Endothelial cell of umbilical vein (primary cell): Measurements from ENCODE around the gene NEU1. TPM values are rescaled to one million over a fixed set of nuclear protein-coding genes. Genes with fewer than 3 reads are reported as not detected.

Experiments used
- BruUV-seq: library from RNA; stranded (reverse); fragments of 400-500 nt; replicated peaks from 2 replicates; lab custom pipeline; 2021; lab: Mats Ljungman, UMichigan
- CTCF ChIA-PET: fragments of 300-600, 350-600 bp; sonication (Branson Sonifier 250); formaldehyde crosslinking; loops from one replicate; lab custom pipeline; 2021; ENCODE audit warnings: antibody characterized with exemption, inconsistent platforms; lab: Charles Lee
- POLR2A ChIA-PET: fragments of 300-600, 350-600 bp; sonication (Branson Sonifier 250); formaldehyde crosslinking; loops from one replicate; lab custom pipeline; 2021; ENCODE audit warnings: antibody characterized with exemption, inconsistent platforms; lab: Charles Lee
- DNase-seq: peaks from one replicate; pipeline ENCODE4 v3.0.0-alpha.2; 2011; ENCODE audit warnings: low read depth, low spot score
- FAIRE-seq: peaks from 2 replicates; lab custom pipeline; 2011; peaks lifted over from hg19 to GRCh38; lab: Jason Lieb, UNC
- H2AFZ ChIP-seq: 2 replicates; pipeline ENCODE4 v1.6.0; 2012; ENCODE audit warnings: low read depth, low read length, control low read depth, inconsistent platforms
- H3K27ac ChIP-seq: 2 replicates; pipeline ENCODE4 v1.5.1; 2011; ENCODE audit warnings: low read depth, mild to moderate bottlenecking, control low read depth, low read length, moderate library complexity; ENCODE audit not compliant: insufficient read depth
- H3K27me3 ChIP-seq, 2 experiments: 2 replicates each; pipeline versions ENCODE4 v1.6.0 to v1.6.1; 2011; ENCODE audit warnings: low read length in 2 of 2, mixed read lengths in 1 of 2; ENCODE audit not compliant: control insufficient read depth in 2 of 2, insufficient read depth in 2 of 2
- H3K36me3 ChIP-seq, 2 experiments: 2 replicates in 1 of 2; 3 replicates in 1 of 2; pipeline ENCODE4 v1.5.1; 2011; ENCODE audit warnings: low read length in 2 of 2, mild to moderate bottlenecking in 1 of 2, moderate library complexity in 1 of 2; ENCODE audit not compliant: control insufficient read depth in 2 of 2, insufficient read depth in 2 of 2; ENCODE audit errors: extremely low read depth in 1 of 2
- H3K4me1 ChIP-seq: 3 replicates; pipeline ENCODE4 v1.5.1; 2011; ENCODE audit warnings: mild to moderate bottlenecking, low read length; ENCODE audit not compliant: control insufficient read depth, insufficient read depth; ENCODE audit errors: extremely low read depth
- H3K4me2 ChIP-seq: 2 replicates; pipeline ENCODE4 v1.6.1; 2011; ENCODE audit warnings: low read length, control low read depth, mixed read lengths; ENCODE audit not compliant: insufficient read depth
- H3K4me3 ChIP-seq, 3 experiments: fragments of 200-600 bp in 1 of 3; sonication (generic), shearing (Covaris generic) in 1 of 3; replicated peaks in 1 of 3; 2 replicates each; pipeline ENCODE4 v1.5.1; 2011 to 2016; ENCODE audit warnings: control low read depth in 3 of 3, low read length in 3 of 3, mild to moderate bottlenecking in 2 of 3, inconsistent platforms in 1 of 3, low read depth in 1 of 3, moderate library complexity in 1 of 3; ENCODE audit not compliant: insufficient read depth in 1 of 3
- H3K79me2 ChIP-seq: 2 replicates; pipeline ENCODE4 v1.6.0; 2012; ENCODE audit warnings: low read length, inconsistent platforms; ENCODE audit not compliant: control insufficient read depth, insufficient read depth
- H3K9ac ChIP-seq: replicated peaks from 2 replicates; pipeline ENCODE3; 2011; ENCODE audit warnings: low read length, control low read depth; ENCODE audit not compliant: insufficient read depth; ENCODE audit errors: extremely low read depth
- H3K9me1 ChIP-seq: replicated peaks from 3 replicates; pipeline ENCODE4 v1.6.0; 2011; ENCODE audit warnings: mild to moderate bottlenecking, low read length; ENCODE audit not compliant: control insufficient read depth, insufficient read depth; ENCODE audit errors: extremely low read depth
- H3K9me3 ChIP-seq: replicated peaks from 2 replicates; pipeline ENCODE4 v1.5.1; 2012; ENCODE audit warnings: low read length, inconsistent platforms; ENCODE audit not compliant: control insufficient read depth, insufficient read depth
- H4K20me1 ChIP-seq: replicated peaks from 2 replicates; pipeline ENCODE3; 2011; ENCODE audit warnings: mild to moderate bottlenecking, low read length; ENCODE audit not compliant: control insufficient read depth, insufficient read depth; ENCODE audit errors: extremely low read depth
- EZH2 ChIP-seq: IDR thresholded peaks from 2 replicates; pipeline ENCODE4 v1.6.1; 2012; ENCODE audit warnings: borderline replicate concordance, low read depth, mild to moderate bottlenecking, moderate library complexity, low read length, inconsistent platforms; ENCODE audit not compliant: severe bottlenecking
- FOS ChIP-seq: IDR thresholded peaks from 2 replicates; pipeline ENCODE4 v1.6.1; 2011; ENCODE audit warnings: mild to moderate bottlenecking, low read length, moderate library complexity, borderline replicate concordance; ENCODE audit not compliant: insufficient read depth
- GATA2 ChIP-seq: IDR thresholded peaks from 2 replicates; pipeline ENCODE4 v1.7.0; 2011; ENCODE audit warnings: low read depth, mild to moderate bottlenecking, moderate library complexity, mixed read lengths, low read length; ENCODE audit not compliant: insufficient read length, insufficient read depth
- JUN ChIP-seq: IDR thresholded peaks from 2 replicates; pipeline ENCODE4 v1.6.1; 2011; ENCODE audit warnings: borderline replicate concordance, low read depth; ENCODE audit not compliant: insufficient read length, insufficient read depth
- MYC ChIP-seq: IDR thresholded peaks from one replicate; pipeline ENCODE4 v1.6.1; 2011; ENCODE audit warnings: mild to moderate bottlenecking, low read depth, low read length
- POLR2A ChIP-seq: IDR thresholded peaks from 2 replicates; pipeline ENCODE4 v1.6.1; 2012; ENCODE audit warnings: low read depth, mild to moderate bottlenecking, control low read depth, low read length
- POLR2AphosphoS5 ChIP-seq: IDR thresholded peaks from 2 replicates; pipeline ENCODE4 v1.6.1; 2012; ENCODE audit warnings: low read depth, mild to moderate bottlenecking, control low read depth, low read length, moderate library complexity; ENCODE audit not compliant: insufficient read depth
- dilution Hi-C: fragments of 300-500 bp; cut with MboI; formaldehyde crosslinking; loops from one replicate; pipeline ENCODE4 v1.15.0; 2019; ENCODE audit warnings: low sequenced_read_pairs; ENCODE audit not compliant: extremely low pct_ligation_motif_present
- intact Hi-C: fragments of 100-400 bp; cut with micrococcal nuclease; formaldehyde crosslinking; loops from one replicate; pipeline ENCODE4 v1.10.0; 2022
- polyA plus RNA-seq, 4 experiments: library from polyadenylated mRNA; depleted of rRNA in 3 of 4; stranded (reverse) in 3 of 4; unstranded in 1 of 4; fragments of >200 nt; gene quantifications; 2 replicates each; pipeline versions ENCODE4 v1.2.1 to v1.2.3, GENCODE V29; 2011 to 2012; ENCODE audit warnings: missing spikeins in 1 of 4
- total RNA-seq: library from RNA; stranded (reverse); gene quantifications from 2 replicates; pipeline ENCODE4 v1.2.3, GENCODE V29; 2021
- TF ChIP-seq, protein P1 (sequence below): IDR thresholded peaks from 2 replicates; pipeline ENCODE4 v1.6.1; 2011; ENCODE audit not compliant: insufficient read depth, insufficient read length
- TF ChIP-seq, protein P2 (sequence below), 2 donors: IDR thresholded peaks; 1 replicate in 1 of 2; 2 replicates in 1 of 2; pipeline ENCODE4 v1.5.1; 2011; ENCODE audit warnings: low read length in 2 of 2, mild to moderate bottlenecking in 2 of 2, moderate library complexity in 2 of 2, control low read depth in 1 of 2, inconsistent platforms in 1 of 2, low read depth in 1 of 2; ENCODE audit not compliant: insufficient read depth in 1 of 2; ENCODE audit errors: extremely low read depth in 1 of 2

Gene NEU1
- total and polyA plus RNA-seq, 2 donors (not counting 3 experiments of a cell fraction or from before 2014, with no cell fraction given), result 62.8 to 111 TPM

DNA sequence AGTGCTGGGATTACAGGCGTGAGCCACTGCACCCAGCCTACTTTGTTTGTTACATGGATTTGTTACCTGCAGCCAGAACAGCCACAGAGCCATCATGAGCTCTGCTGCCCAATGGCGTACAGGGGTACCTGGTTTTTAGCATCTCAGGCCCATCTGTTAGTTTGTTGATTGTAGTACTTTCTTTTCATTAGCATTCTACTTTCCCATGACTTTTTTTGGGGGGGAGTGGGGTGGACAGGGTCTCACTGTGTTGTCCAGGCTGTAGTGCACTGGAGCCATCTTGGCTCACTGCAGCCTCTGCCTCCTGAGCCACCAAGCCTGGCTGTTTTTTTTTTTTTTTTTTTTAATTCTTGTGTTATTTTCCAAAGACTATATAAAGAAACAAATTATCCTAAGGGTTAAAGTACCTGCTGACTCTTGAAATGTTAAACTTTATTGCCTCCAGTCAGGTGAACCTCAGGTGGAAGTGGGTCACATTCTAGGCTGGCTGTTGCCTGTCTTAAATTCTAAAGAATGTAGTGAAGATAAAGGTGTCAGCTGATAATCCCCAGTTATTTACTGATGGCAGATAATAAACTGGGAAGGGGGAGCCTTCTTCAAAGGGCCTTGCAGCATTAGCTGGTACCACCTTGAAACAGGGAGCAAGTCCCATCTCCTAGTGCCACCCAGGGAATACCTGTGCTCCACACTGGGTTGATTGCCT lies 15.2 kb downstream of the NEU1 start:
- Histone ChIP-seq H2AFZ (no peak overlapping the region), H3K9me1 (no peaks in the 10 kb centered on the region), H3K9me3 (no peaks in the 10 kb centered on the region), H3K36me3 (no peaks in the 10 kb centered on the region), H4K20me1 (no peaks in the 10 kb centered on the region), H3K4me2 (no peak overlapping the region), H3K4me1 (no peaks in the 10 kb centered on the region), H3K4me3 (no peak overlapping the region), H3K27me3 (no peaks in the 10 kb centered on the region), H3K9ac (no peak overlapping the region), H3K27ac (no peak overlapping the region), H3K79me2 (no peaks in the 10 kb centered on the region)
- intact Hi-C loops, result no loop called here
- POLR2A ChIA-PET, result no interaction called here
- CTCF ChIA-PET, result interaction anchor here (1.3 kb wide), 1 partner anchor 9 kb away, joined by 4 read pairs; no protein-coding TSS in a partner anchor
- no TSS peak for BruUV-seq
- no peak for FAIRE-seq
- dilution Hi-C loops, result no loop called here
- no peak for DNase-seq
- TF ChIP-seq POLR2A (no peak), MYC (no peak), FOS (no peak), GATA2 (no peak), POLR2AphosphoS5 (no peak), EZH2 (no peak), JUN (no peak)
- TF ChIP-seq, protein P1, sequence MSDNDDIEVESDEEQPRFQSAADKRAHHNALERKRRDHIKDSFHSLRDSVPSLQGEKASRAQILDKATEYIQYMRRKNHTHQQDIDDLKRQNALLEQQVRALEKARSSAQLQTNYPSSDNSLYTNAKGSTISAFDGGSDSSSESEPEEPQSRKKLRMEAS, result no peak
- TF ChIP-seq, protein P2, sequence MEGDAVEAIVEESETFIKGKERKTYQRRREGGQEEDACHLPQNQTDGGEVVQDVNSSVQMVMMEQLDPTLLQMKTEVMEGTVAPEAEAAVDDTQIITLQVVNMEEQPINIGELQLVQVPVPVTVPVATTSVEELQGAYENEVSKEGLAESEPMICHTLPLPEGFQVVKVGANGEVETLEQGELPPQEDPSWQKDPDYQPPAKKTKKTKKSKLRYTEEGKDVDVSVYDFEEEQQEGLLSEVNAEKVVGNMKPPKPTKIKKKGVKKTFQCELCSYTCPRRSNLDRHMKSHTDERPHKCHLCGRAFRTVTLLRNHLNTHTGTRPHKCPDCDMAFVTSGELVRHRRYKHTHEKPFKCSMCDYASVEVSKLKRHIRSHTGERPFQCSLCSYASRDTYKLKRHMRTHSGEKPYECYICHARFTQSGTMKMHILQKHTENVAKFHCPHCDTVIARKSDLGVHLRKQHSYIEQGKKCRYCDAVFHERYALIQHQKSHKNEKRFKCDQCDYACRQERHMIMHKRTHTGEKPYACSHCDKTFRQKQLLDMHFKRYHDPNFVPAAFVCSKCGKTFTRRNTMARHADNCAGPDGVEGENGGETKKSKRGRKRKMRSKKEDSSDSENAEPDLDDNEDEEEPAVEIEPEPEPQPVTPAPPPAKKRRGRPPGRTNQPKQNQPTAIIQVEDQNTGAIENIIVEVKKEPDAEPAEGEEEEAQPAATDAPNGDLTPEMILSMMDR (IDR thresholded peaks at IDR 0.05; ENCODE audit: extremely low read depth in 1 of 2, insufficient read depth in 1 of 2, low read depth in 1 of 2, low read length in 2 of 2), result no peak
